Measurements from ENCODE around the gene FKRP. TPM values are rescaled to one million over a fixed set of nuclear protein-coding genes. Genes with fewer than 3 reads are reported as not detected.
A peak's percentile ranks its signal among the peaks of the same experiment; 100 is the strongest.

FKRP gene
- total and polyA plus RNA-seq, 3 donors from 2014 or later = 22.9 to 37.2 (median 33.0) TPM

DNA sequence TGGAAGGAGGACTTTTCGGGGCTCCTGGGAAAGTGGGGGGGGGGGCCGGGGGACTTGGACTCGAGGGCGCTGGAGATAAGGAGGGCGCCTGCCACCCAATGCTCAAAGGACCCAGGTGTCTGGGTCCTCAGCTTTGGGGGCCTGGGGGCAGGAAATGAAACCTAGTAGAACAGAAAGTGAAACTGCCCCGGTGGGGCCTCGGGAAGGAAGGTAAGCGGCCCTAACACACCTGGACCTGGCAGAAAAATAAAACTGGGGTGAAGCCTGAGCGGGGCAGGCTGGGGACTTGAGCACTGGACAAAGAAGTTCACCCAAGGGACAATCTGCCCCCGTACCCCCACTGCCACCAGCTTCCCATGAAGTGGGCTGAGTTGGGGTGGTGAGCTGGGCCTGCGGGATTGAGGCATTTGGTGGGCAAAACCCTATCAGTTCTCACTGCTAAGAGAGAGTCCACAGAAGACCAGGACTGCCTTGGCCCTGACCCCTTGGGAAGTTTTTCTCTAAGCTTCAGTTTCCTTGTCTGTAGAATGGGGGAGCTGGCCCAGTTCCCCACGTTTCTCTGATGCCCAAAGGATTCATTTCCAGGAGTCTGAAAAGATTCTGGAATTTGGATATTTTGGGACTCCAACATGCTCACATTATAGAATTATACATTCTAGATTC is 31.3 kb upstream of the FKRP start:
- intact Hi-C loops (cut with DNase I; ENCODE audit: low total_unique reads) = no loop called here
- TF ChIP-seq POLR2A (IDR thresholded peaks at IDR 0.05) = no peak
- TF ChIP-seq, protein P1, sequence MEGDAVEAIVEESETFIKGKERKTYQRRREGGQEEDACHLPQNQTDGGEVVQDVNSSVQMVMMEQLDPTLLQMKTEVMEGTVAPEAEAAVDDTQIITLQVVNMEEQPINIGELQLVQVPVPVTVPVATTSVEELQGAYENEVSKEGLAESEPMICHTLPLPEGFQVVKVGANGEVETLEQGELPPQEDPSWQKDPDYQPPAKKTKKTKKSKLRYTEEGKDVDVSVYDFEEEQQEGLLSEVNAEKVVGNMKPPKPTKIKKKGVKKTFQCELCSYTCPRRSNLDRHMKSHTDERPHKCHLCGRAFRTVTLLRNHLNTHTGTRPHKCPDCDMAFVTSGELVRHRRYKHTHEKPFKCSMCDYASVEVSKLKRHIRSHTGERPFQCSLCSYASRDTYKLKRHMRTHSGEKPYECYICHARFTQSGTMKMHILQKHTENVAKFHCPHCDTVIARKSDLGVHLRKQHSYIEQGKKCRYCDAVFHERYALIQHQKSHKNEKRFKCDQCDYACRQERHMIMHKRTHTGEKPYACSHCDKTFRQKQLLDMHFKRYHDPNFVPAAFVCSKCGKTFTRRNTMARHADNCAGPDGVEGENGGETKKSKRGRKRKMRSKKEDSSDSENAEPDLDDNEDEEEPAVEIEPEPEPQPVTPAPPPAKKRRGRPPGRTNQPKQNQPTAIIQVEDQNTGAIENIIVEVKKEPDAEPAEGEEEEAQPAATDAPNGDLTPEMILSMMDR (IDR thresholded peaks at IDR 0.05) = no peak
- H3K36me3 ChIP-seq (ENCODE audit: low read depth, missing control alignments) = no peaks in the 10 kb centered on the region
- H3K27me3 ChIP-seq = no peaks in the 10 kb centered on the region
- no peak for DNase-seq
- 3 to 7% methylated on average over 11 to 12 of the region's 12 CpGs for WGBS, 2 donors
- H3K4me3 ChIP-seq = peak overlapping the region; percentile 60 to 69
- H3K27ac ChIP-seq = peak overlapping the region; percentile 78 to 89
- H3K4me1 ChIP-seq = peaks cover 20% of the 10 kb centered on the region
- H3K9me3 ChIP-seq = no peaks in the 10 kb centered on the region

DNA sequence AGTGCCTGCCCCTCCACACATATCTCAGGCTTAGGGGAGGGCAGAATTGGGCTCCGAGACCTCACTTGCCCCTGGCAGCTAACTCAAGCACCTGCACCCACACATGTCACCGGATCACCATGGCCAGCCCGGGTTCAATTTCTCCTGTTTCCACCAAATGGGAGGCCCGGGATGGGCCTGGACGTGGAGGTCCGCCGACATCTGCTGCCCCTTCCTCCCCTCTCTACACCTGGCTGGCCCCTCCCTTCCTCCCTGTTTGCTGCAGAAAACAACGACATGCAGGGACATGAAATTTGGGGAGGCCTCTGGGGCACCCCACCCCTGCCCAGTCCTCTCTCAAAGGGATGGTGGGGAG is 30.3 kb upstream of the FKRP start:
- Histone ChIP-seq H3K4me1 (peaks cover 20% of the 10 kb centered on the region), H3K9me3 (no peaks in the 10 kb centered on the region), H3K27ac (peak overlapping the region; percentile 86 to 89), H3K36me3 (ENCODE audit: low read depth, missing control alignments) (no peaks in the 10 kb centered on the region), H3K4me3 (peak overlapping the region; percentile 56 to 91), H3K27me3 (no peaks in the 10 kb centered on the region)
- intact Hi-C loops (cut with DNase I; ENCODE audit: low total_unique reads) = no loop called here
- DNase-seq = no peak
- no peak for TF ChIP-seq POLR2A (IDR thresholded peaks at IDR 0.05)
- TF ChIP-seq, protein P1 (IDR thresholded peaks at IDR 0.05) = no peak
- 17 to 18% methylated on average over 6 to 8 of the region's 8 CpGs for WGBS, 2 donors

DNA sequence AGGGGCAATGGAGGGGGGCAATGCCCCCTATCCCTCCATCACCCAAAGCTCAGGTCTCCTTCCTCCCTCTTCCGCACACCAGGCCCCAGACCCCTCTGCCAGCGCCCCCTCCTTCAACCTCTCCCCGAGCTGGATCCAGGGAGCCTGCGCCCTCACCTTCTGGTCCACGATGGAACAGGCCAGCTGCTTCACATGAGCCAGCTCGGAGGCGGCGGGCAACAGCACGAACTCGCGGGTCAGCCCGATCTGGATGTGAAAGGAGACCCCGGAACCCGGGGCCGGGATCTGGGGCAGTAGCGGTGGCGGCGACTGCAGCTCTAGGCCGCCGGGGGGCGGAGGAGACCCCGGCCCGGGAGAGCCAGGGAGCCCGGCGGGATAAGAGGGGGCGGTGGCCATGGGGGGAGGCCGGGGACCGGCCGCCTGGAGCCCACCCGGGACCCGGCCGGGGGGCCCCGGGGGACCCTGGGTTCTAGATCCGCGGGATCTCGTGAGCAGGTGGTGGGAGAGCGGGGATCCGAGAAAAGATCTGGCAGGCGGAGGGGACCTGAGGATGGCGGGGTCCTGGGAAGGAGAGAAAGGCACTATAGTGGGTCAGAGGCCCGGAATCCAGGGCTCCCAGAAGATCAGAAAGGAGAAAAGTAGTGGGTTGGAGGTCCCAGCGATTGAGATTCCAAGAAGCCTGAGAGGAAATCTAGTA is 29.7 kb upstream of the FKRP start:
- intact Hi-C loops (cut with DNase I; ENCODE audit: low total_unique reads) = no loop called here
- Histone ChIP-seq H3K36me3 (ENCODE audit: low read depth, missing control alignments) (no peaks in the 10 kb centered on the region), H3K9me3 (no peaks in the 10 kb centered on the region), H3K27me3 (no peaks in the 10 kb centered on the region), H3K4me1 (peaks cover 20% of the 10 kb centered on the region), H3K4me3 (peak overlapping the region; percentile 56 to 91), H3K27ac (peak overlapping the region; percentile 86 to 89)
- TF ChIP-seq POLR2A (IDR thresholded peaks at IDR 0.05) = no peak
- TF ChIP-seq, protein P1 (IDR thresholded peaks at IDR 0.05) = no peak
- no peak for DNase-seq
- WGBS, 2 donors = 0 to 1% methylated on average over 9 to 42 of the region's 42 CpGs

DNA sequence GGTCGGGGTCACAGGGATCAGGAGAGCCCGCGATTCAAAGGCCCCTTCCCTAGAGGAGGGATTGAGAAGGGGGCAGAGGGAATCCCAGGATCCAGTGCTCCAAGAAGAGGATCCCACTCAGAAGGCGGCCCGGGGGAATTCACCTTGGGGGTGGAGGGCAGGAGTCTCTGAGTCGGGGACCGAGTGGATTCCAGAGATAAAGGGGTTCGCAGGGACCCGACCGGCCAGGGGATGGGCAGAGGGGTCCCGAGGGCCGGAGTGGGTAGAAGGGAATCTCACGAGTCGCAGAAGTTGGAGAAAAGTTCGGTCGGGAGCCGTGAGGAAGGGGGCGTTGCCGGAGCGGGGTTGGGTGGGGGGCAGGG is 29.2 kb upstream of the FKRP start:
- Histone ChIP-seq H3K9me3 (no peaks in the 10 kb centered on the region), H3K36me3 (ENCODE audit: low read depth, missing control alignments) (no peaks in the 10 kb centered on the region), H3K27me3 (no peaks in the 10 kb centered on the region), H3K4me1 (peaks cover 20% of the 10 kb centered on the region), H3K27ac (peak overlapping the region; percentile 86 to 89), H3K4me3 (peak overlapping the region; percentile 56 to 91)
- intact Hi-C loops (cut with DNase I; ENCODE audit: low total_unique reads) = no loop called here
- WGBS, 2 donors = 0 to 1% methylated on average over 18 to 20 of the region's 20 CpGs
- no peak for TF ChIP-seq POLR2A (IDR thresholded peaks at IDR 0.05)
- TF ChIP-seq, protein P1 (IDR thresholded peaks at IDR 0.05) = no peak
- DNase-seq = no peak

All from testis (tissue), 3 donors.